HG02763 (cell line): ENCODE results near the gene XPO5.
"Not testable (repeated sequence)": the region's sequence is repeated elsewhere in the genome, so short reads cannot be mapped to it uniquely, and the experiment has no call there.

ENCODE experiments used
- ATAC-seq: cut with Tn5 transposase; IDR thresholded peaks from one replicate; pipeline ENCODE4 v1.9.1; 2021; ENCODE audit warnings: mild to moderate bottlenecking, moderate library complexity; ENCODE audit not compliant: unreplicated experiment

The XPO5 gene

GRCh38 chr6:43575772-43576551 lies at the start of gene XPO5, which contains the start of gene POLH:
XPO5 (minus strand) TSS chr6:43576038; CDS start chr6:43575864, 174 bp downstream.
POLH (plus strand) TSS chr6:43576185; CDS start chr6:43582320, 6,135 bp downstream.
- peak; percentile 92 for ATAC-seq

- ATAC-seq = no peak
Observed at GRCh38 chr6:43625393-43625992, 49.7 kb upstream of the XPO5 start.

DNA sequence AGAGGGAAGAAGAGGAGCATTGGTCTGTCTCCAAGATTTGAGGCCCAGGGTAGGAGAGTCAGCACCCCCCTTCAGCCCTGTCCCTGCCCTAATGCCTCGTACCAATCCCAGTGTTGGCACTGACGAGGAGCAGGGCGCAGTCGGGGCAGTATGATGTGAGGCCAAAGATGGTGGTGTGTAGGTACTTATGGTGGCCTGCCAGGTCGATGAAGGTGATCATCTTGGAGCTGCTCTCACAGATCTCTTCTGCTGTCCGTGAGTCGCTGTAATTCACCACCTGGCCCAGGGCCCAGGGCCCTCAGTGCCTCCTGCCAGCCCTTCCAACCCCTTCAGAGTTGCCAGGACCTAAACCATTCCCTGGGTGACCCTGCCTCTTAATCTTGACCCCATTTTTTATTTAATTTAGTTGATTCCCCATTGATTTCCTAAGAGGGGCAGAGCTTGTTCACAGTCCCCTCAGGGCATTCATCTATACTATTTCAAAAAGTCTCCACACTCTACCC lies 49.0 kb upstream of the XPO5 start:
- ATAC-seq = no peak

GRCh38 chr6:43623880-43624785 lies 48.3 kb upstream of the XPO5 start:
- ATAC-seq = no peak

- ATAC-seq = no peak
Observed at GRCh38 chr6:43622541-43622940, 46.7 kb upstream of the XPO5 start.

DNA sequence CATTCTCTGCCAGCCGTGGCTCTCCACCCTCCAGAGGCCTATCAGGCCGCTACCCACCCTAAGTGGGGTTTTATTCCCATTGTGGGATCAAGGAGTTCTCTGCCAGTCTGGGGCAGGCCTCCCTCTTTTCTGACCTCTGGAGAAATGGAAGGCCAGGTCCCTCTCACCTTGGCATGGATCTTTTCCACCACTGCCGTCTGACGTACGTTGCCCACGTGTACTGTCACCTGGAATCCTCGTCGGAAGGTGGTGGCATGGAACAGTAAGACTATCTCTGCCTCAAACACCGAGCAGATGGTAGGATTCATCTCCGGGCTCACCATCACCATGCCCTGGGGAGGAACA lies 46.0 kb upstream of the XPO5 start:
- no peak for ATAC-seq

GRCh38 chr6:43621078-43621835 lies 45.4 kb upstream of the XPO5 start:
- ATAC-seq = no peak

DNA sequence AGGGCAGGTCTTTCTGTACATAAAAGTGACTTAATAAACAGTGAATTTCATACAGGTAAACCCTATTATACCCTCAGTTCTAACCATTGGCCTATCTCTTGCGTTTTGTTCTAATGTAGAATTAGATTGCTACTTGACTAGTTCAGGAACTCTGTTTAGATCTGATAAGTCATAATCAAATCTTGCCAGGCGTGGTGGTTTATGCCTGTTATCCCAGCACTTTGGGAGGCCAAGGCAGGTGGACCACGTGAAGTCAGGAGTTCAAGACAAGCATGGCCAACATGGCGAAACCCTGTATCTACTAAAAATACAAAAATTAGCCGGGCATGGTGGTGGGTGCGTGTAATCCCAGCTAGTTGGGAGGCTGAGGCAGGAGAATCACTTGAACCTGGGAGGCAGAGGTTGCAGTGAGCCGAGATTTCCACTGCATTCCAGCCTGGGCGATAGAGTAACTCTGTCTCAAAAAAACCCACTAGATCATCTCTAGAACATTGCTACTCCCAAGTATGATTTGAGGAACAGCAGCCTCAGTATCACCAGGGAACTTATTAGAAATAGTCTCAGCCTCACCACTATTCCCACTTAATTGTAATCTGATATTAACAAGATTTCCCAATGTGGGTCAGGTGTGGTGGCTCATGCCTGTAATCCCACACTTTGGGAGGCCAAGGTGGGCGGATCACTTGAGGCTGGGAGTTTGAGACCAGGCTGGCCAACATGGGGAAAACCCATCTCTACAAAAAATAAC lies 41.1 kb upstream of the XPO5 start:
- ATAC-seq = no peak

DNA sequence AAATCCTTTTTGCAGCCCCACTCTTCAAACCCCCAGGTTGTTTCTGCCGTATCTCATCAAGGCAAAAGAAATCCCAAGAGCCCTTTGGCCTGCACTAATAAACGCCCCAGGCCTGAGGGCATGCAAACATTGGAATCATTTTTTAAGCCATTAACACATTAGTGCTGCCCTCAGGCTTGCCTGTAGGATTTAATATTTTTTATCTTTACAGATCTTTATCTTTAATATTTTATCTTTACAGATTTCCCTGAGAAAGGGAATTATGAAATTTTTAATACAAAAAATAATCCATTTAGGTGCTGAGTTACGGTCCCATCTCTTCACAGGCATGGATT lies 38.5 kb upstream of the XPO5 start:
- no peak for ATAC-seq

- no peak for ATAC-seq
Observed at GRCh38 chr6:43613721-43614395, 38.0 kb upstream of the XPO5 start.

DNA sequence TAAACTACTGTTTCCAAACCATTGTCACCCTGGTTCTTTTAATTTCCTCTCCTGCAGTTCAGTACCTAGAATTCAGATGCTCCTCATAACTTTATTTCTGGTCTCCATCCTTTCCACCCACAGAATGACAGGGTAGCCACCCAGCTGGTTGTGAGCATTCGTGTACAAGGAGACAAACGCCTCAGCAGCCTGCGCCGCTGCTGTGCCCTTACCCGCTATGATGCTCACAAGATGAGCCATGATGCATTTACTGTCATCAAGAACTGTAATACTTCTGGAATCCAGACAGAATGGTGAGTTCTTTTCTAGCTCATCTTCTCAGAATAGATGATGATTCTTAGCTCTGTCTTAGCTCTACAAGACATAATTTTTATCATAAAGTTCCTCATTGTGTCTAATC lies 34.6 kb upstream of the XPO5 start:
- ATAC-seq = no peak

DNA sequence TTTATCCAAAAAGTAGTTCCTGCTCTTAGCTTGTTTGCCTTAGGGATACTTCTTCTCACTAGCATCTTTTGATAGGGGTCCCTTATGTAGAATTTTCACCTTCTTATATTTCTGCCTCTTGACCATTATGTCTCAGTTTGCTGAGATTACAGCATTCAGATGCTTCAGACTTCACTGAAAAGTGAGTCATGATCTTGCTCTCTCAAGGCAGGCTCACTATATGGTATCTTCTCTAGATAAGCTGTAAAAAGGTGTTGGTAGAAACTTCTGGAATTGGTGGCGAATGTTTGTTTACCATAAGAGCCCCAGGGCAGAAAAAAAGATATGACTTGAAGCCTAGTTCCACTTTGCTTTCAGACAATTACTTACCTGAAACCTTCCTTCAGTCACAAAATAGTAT lies 33.6 kb upstream of the XPO5 start:
- ATAC-seq = no peak

DNA sequence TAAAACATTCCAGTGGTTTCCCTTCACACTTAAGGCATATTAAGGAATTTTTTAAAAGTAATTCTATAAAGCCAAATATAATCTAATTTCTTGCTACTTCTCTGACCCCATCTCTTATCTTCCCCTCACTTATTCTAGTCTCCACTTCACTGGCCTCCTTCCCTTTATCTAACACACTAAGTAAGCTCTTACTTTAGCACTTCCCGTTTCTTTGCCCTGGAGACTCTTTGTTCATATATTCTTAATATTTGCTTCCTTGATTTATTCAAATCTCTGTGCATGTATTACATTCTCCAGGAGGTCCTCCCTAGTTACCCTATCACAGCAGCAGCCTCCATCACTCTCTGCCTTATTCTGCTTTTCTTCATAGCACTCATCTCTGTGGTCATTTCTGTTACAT lies 33.0 kb upstream of the XPO5 start:
- ATAC-seq = no peak

- no peak for ATAC-seq
Observed at GRCh38 chr6:43608310-43608763, 32.5 kb upstream of the XPO5 start.

- no peak for ATAC-seq
Observed at GRCh38 chr6:43606019-43606418, 30.2 kb upstream of the XPO5 start.

GRCh38 chr6:43604174-43604573 lies 28.3 kb upstream of the XPO5 start:
- no peak for ATAC-seq

DNA sequence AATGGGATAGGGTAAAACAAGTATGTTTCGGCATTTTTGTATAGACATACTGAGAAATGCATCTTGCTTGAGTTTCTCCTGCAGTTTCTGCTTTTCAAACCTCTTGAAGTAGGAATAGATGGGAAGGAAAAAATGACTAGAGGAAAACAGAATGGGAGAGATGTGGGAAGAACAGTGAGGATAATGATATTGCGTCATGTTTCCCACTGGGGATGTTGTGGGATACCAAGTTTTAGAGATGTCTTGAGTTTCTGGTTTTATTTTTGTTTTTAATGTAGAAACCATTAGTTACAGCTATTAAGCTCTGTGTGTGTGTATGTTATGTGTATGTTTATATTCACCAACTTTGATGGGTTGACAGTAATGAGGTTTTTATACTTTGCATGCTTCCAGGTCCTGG lies 24.8 kb upstream of the XPO5 start:
- ATAC-seq = no peak

DNA sequence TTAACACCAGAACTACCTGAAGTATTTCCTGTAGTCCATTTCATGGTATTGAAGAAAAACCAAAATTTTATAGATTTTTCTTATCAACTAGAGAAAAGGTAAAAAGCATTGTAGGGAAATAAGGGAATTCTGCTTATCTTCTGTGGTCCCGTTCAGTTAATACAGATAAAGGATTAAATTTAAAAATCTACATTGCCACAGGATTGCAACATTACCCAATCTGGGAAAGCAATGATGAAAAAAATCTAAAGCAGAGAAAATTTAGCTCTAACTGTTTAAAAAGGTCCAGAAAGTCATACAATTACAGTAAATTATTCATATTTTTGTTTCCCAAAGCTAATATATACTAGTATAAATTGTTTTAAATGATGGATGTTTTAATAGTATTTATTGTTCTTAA lies 18.1 kb upstream of the XPO5 start:
- no peak for ATAC-seq

DNA sequence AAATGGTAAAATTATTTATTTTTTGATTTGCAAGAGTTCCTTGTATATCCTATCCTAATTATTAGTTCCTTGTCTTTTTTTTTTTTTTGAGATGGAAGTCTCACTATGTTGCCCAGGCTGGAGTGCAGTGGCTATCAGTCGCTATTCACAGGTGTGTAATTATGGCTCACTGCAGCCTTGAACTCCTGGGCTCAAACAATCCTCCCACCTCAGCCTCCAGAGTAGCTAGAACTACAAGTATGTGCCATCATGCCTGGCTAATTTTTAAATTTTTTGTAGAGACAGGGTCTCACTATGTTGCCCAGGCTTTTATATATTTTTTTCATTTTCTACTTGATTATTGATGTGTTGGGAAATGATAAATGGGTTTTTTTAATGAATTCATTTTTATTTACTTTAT lies 13.7 kb upstream of the XPO5 start:
- not testable (repeated sequence) for ATAC-seq
